Osteocyte (in vitro differentiated cells): ENCODE measurements around the gene PTRH1. TPM values are rescaled to one million over a fixed set of nuclear protein-coding genes. Genes with fewer than 3 reads are reported as not detected.

Source experiments
- DNase-seq: peaks from one replicate; pipeline ENCODE4 v3.0.0; 2021; ENCODE audit warnings: mixed read lengths; ENCODE audit not compliant: unreplicated experiment; ENCODE audit errors: extremely low spot score
- H3K27ac Mint-ChIP-seq: one replicate; pipeline ENCODE4 v1.8.0; 2021; ENCODE audit warnings: mild to moderate bottlenecking, mixed read lengths; ENCODE audit not compliant: unreplicated experiment
- H3K27me3 Mint-ChIP-seq: one replicate; pipeline ENCODE4 v1.8.0; 2021; ENCODE audit warnings: mixed read lengths; ENCODE audit not compliant: unreplicated experiment
- H3K36me3 Mint-ChIP-seq: one replicate; pipeline ENCODE4 v1.8.0; 2021; ENCODE audit warnings: mixed read lengths; ENCODE audit not compliant: unreplicated experiment
- H3K4me1 Mint-ChIP-seq: one replicate; pipeline ENCODE4 v1.8.0; 2021; ENCODE audit warnings: mixed read lengths; ENCODE audit not compliant: unreplicated experiment
- H3K4me3 Mint-ChIP-seq: one replicate; pipeline ENCODE4 v1.8.0; 2021; ENCODE audit warnings: mild to moderate bottlenecking, moderate library complexity, mixed read lengths; ENCODE audit not compliant: unreplicated experiment
- H3K9me3 Mint-ChIP-seq: one replicate; pipeline ENCODE4 v1.8.0; 2021; ENCODE audit warnings: mixed read lengths; ENCODE audit not compliant: unreplicated experiment
- total RNA-seq: library from RNA; stranded (reverse); gene quantifications from 2 replicates; pipeline ENCODE4 v1.2.1, GENCODE V29; 2021
- TF ChIP-seq, protein P1 (sequence below): fragments of 200-600 bp; sonication (generic); IDR thresholded peaks from 2 replicates; pipeline ENCODE4 v1.5.0; 2021; ENCODE audit warnings: antibody characterized with exemption, mild to moderate bottlenecking, moderate library complexity

Gene PTRH1
- total RNA-seq, 1 donor from 2014 or later, result 10.6 TPM

DNA sequence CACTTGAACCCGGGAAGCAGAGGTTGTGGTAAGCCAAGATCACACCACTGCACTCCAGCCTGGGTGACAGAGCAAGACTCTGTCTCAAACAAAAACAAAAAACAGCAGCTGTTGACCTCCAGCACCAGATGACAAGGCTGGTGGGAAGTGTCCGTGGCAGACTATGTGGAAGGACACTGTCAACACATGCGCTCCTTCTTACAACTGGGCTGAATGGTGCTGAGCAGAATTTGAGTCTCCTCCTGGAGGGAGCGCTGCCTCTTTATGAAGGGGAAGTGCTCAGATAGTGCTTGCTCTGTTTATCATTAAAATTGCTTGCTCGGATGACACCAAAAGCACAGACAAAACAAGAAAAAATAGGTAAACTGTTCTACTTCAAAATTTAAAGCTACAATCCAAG, 17.9 kb downstream of the PTRH1 start:
- H3K27ac Mint-ChIP-seq, result peak overlapping the region; percentile 6
- peaks cover 4% of the 10 kb centered on the region for H3K36me3 Mint-ChIP-seq
- no peak for DNase-seq
- H3K4me3 Mint-ChIP-seq, result no peak overlapping the region
- H3K9me3 Mint-ChIP-seq, result no peaks in the 10 kb centered on the region
- TF ChIP-seq, protein P1, sequence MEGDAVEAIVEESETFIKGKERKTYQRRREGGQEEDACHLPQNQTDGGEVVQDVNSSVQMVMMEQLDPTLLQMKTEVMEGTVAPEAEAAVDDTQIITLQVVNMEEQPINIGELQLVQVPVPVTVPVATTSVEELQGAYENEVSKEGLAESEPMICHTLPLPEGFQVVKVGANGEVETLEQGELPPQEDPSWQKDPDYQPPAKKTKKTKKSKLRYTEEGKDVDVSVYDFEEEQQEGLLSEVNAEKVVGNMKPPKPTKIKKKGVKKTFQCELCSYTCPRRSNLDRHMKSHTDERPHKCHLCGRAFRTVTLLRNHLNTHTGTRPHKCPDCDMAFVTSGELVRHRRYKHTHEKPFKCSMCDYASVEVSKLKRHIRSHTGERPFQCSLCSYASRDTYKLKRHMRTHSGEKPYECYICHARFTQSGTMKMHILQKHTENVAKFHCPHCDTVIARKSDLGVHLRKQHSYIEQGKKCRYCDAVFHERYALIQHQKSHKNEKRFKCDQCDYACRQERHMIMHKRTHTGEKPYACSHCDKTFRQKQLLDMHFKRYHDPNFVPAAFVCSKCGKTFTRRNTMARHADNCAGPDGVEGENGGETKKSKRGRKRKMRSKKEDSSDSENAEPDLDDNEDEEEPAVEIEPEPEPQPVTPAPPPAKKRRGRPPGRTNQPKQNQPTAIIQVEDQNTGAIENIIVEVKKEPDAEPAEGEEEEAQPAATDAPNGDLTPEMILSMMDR, result no peak
- no peaks in the 10 kb centered on the region for H3K27me3 Mint-ChIP-seq
- H3K4me1 Mint-ChIP-seq, result peaks cover 14% of the 10 kb centered on the region

DNA sequence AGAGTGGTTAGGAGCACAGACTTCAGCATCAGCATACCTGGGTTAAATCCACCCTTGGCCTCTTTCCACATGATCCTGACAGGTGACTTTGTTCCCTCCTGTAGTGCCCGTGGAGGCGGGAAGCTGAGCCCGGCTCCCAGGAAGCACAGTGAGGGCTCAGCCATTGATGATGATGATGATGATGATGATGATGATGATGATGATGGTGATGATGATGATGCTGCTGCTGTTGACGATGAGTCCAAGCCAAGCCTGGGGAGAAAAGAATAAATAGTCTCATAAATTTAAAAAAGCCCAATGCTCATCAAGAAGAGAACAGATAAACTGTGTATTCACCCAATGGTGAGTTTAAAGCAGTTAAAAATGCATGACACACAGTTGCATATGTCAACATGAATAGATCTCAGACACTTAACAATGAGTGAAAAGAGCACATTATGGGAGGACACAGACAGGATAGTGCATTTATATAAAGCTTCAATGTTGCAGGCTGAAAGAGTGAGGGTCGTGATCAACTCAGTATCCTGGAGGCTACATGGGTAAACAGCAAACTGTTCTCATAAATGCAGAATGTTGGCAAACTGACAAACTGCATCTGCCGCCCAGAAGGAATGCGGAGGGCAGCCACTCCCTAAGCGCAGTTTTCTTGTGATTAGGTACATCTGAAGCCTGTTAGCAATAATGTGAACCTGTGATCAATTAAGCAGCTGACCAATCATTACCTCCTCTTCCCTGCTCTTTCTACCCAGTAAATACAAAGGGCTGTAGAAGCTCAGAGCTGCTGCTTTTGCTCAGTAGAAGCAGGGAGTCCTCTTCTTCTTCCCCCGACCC, 20.4 kb downstream of the PTRH1 start:
- Mint-ChIP-seq H3K27me3 (no peaks in the 10 kb centered on the region), H3K4me3 (no peak overlapping the region), H3K36me3 (peaks cover 23% of the 10 kb centered on the region), H3K4me1 (peaks cover 14% of the 10 kb centered on the region), H3K9me3 (no peaks in the 10 kb centered on the region), H3K27ac (no peak overlapping the region)
- DNase-seq, result no peak
- TF ChIP-seq, protein P1, result no peak

DNA sequence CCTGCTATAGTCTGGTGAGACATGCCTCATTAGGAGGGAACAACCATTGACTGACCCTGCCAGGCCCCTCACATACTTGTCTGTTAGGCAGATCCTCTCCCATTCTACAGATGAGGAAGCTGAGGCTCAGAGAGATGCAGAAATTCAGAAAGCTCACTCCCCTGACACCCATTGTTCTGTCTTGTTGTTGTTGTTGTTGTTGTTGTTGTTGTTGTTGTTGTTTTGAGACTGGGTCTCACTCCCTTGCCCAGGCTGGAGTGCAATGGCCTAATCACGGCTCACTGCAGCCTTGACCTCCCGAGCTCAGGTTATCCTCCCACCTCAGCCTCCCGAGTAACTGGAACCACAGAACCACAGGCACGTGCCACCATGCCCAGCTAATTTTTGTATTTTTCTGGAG, 21.8 kb downstream of the PTRH1 start:
- H3K4me3 Mint-ChIP-seq, result no peak overlapping the region
- DNase-seq, result no peak
- TF ChIP-seq, protein P1, result no peak
- peaks cover 8% of the 10 kb centered on the region for H3K4me1 Mint-ChIP-seq
- peaks cover 31% of the 10 kb centered on the region for H3K36me3 Mint-ChIP-seq
- no peak overlapping the region for H3K27ac Mint-ChIP-seq
- H3K27me3 Mint-ChIP-seq, result no peaks in the 10 kb centered on the region
- H3K9me3 Mint-ChIP-seq, result no peaks in the 10 kb centered on the region

DNA sequence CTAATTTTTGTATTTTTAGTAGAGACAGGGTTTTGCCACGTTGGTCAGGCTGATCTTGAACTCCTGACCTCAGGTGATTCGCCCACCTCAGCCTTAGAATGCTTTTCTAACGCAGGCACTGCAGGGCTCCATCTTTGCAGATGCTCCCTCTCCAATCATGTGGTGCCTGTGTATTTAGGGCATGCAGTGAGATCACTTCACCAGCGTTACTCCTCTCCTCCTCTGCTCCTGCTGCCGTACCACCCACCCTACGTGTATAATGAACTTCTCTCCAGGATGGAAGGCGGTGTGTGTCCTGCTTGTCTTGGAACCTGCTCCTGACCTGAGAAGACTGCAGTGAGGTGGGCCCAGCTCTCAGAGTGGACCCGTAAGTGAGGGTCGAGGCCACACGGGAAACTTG, 22.3 kb downstream of the PTRH1 start:
- Mint-ChIP-seq H3K9me3 (no peaks in the 10 kb centered on the region), H3K36me3 (peaks cover 31% of the 10 kb centered on the region), H3K27me3 (no peaks in the 10 kb centered on the region), H3K4me1 (peaks cover 8% of the 10 kb centered on the region), H3K27ac (no peak overlapping the region), H3K4me3 (no peak overlapping the region)
- TF ChIP-seq, protein P1, result no peak
- DNase-seq, result no peak

DNA sequence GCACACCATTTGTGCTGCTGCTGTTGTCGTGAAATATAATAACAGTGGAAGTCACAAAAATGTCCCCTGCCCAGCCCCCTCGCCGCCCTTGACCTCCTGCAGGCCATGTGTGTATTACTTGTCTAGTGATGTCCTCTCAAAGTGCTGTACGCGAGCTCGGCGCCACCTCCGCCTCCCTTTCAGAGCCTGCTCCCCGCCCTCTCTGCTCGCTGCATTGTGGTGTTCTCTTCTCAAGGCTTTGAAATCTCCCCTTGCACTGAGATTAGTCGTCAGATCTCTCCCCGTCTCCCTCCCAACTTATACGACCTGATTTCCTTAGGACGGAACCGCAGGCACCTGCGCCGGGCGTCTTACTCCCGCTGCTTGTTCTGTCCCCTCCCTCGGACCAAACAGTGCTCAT, 23.4 kb downstream of the PTRH1 start:
- no peak for DNase-seq
- peaks cover 31% of the 10 kb centered on the region for H3K36me3 Mint-ChIP-seq

More for the DNA sequence above, 23.4 kb downstream of the PTRH1 start:
- Mint-ChIP-seq H3K27me3 (no peaks in the 10 kb centered on the region), H3K4me3 (no peak overlapping the region), H3K9me3 (no peaks in the 10 kb centered on the region), H3K4me1 (peaks cover 9% of the 10 kb centered on the region), H3K27ac (no peak overlapping the region)
- TF ChIP-seq, protein P1, result no peak
